ENCODE data around the gene MGMT.

DNA sequence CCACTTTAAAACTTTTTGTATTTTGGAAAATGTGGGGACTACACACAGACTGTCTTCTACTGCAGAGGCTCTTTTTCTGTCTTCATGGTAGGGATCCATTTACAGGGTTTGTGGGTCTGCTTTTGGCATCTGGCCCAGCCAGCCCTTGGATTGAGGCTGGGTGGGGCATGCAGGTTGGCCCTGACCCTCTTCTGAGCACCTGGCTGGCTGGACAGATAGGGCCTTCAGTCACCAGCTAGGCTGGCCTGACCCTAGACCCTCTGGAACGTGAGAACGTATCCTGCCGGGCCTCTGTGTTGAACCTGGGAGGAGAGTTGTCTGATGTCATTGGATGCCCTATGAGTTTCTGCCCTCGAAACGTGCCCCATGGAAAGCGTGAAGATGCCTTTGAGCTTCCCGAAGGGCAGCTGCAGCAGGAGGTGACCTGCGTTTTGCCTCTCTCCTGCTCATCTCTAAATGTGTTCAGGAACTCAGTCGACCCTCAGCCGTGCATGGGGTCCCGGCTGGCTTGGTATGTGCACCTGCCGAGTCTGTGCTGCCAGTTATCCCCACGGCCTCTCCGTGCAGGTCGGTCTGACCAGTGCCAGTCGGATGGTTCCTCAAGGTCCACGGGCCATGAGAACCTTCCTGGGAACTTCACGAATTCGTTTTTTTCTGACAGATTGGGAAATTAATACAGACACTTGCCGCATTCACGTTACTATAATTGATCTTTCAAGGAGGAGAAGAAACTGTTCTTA lies 74.9 kb downstream of the MGMT start:
- TF ChIP-seq, protein P1, sequence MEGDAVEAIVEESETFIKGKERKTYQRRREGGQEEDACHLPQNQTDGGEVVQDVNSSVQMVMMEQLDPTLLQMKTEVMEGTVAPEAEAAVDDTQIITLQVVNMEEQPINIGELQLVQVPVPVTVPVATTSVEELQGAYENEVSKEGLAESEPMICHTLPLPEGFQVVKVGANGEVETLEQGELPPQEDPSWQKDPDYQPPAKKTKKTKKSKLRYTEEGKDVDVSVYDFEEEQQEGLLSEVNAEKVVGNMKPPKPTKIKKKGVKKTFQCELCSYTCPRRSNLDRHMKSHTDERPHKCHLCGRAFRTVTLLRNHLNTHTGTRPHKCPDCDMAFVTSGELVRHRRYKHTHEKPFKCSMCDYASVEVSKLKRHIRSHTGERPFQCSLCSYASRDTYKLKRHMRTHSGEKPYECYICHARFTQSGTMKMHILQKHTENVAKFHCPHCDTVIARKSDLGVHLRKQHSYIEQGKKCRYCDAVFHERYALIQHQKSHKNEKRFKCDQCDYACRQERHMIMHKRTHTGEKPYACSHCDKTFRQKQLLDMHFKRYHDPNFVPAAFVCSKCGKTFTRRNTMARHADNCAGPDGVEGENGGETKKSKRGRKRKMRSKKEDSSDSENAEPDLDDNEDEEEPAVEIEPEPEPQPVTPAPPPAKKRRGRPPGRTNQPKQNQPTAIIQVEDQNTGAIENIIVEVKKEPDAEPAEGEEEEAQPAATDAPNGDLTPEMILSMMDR (conservative IDR thresholded peaks at IDR 0.05) = no peak
- no peak for TF ChIP-seq EZH2 (IDR thresholded peaks at IDR 0.05; ENCODE audit: low read depth)

Measured in PC-9 (cell line).